CD4-positive, alpha-beta T cell treated with Interferon gamma for 1 hour (primary cell): ENCODE data around the gene ACMSD.
A peak's percentile ranks its signal among the peaks of the same experiment; 100 is the strongest.

Experiments used
- DNase-seq: peaks from one replicate; pipeline ENCODE4 v3.0.0-alpha.2; 2020

ACMSD gene

DNA sequence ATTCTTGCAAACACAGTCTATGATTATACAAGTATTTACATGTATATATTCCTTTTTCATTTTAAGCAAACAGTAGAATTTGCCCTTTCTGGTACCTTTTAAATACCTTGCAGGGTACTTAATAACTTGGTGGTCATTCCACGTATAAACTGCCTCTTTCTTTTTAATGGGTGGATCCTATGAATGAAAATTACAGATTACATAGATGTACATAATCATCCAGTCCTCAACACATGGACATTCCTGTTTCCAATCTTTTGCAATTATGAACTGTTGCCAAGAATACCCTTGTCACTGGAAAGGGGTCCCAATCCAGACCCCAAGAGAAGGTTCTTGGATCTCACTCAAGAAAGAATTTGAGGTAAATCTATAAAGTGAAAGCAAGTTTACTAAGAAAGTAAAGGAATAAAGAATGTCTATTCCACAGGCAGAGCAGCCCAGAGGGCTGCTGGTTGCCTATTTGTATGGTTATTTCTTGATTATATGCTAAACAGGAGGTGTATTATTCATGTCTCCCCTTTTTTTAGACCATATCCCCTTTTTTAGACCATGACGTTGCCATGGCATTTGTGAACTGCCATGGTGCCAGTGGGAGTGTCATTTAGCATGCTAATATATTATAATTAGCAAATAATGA, 72.5 kb downstream of the ACMSD start:
- DNase-seq: no peak

- no peak for DNase-seq
Measured at GRCh38 chr2:134911400-134911785, 73.0 kb downstream of the ACMSD start.

- DNase-seq: no peak
Measured at GRCh38 chr2:134912361-134912760, 73.9 kb downstream of the ACMSD start.

DNA sequence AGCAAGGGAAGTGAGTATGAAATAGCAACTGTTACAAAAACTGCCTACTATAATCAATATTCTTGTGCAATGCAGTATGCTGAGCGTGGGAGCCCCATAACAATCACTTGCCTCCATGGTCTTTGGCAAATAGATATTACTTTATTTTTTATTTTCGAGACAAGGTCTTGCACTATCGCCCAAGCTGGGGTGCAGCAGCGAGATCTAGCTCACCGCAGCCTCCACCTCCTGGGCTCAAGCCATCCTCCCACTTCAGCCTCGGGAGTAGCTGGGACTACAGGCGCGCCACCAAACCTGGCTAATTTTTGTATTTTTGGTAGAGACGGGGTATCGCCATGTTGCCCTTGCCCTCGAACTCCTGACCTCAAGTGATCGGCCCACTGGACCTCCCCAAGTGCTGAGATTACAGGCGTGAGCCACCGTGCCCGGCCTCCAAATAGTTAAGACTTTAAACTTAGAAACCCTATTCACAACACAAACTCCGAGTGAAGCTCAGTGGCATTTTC, 79.0 kb downstream of the ACMSD start:
- DNase-seq: no peak

- DNase-seq: no peak
Measured at GRCh38 chr2:134917888-134918525, 79.6 kb downstream of the ACMSD start.

DNA sequence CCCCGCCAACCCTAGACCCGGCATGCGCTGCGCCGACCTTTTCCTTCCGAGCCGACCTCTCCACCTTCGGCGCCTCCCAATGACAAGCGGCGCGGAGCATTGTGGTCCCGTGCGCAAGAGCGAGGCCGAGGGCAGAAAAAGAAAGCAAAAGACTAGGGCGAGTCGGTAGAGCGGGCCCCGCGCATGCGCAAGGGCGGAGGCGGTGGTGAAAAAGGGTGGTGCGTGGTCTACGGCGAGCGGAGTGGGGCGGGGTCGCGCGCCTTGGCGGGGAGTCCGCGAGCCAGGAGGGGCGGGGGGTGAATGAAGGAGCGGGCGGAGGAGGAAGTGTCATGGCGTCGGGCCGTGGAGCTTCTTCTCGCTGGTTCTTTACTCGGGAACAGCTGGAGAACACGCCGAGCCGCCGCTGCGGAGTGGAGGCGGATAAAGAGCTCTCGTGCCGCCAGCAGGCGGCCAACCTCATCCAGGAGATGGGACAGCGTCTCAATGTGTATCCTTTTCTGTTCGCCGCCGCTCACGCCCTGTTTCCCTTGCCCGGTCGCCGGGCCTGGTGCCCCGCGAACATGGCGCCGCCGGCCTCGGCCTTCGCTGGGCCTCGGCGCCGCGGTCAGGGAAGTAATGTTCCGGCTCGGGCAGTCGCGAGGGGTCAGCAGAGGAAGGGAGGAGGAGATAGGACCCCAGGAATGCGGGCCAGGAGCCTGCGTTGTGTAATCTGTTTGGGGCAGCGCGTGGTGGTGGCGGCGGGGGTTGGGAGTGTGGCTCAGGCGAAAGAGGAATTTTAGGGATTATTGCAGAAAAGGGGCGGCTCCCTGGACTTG, 80.3 kb downstream of the ACMSD start, which contains the start of gene CCNT2:
CCNT2 (plus strand) TSS at position 297 of the 815 bp plus-strand sequence; CDS start at position 330, 33 bp downstream.
- peak; percentile 100 for DNase-seq

- peak; percentile 27 for DNase-seq
Measured at GRCh38 chr2:134919341-134920210, 81.2 kb downstream of the ACMSD start.

DNA sequence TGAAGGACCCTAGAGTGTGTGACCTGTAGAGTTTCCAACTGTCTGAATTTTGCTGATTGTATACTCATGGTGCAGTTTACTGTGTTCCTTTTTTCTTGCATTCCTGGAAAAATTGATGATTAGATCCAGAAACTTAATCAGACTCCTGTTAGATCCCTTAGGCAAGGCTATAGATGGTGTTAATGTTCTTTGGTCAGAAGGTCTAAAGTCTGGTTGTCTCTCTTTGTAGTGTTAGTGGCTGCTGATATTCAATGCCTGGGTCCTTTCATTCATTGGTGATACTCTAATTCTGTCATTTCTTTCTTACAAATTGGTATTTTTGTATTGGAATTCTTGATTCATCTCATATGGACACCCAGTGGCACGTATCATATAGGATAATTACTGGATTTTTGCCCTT, 86.5 kb downstream of the ACMSD start:
- no peak for DNase-seq

GRCh38 chr2:134926231-134926931, 88.0 kb downstream of the ACMSD start:
- no peak for DNase-seq

DNA sequence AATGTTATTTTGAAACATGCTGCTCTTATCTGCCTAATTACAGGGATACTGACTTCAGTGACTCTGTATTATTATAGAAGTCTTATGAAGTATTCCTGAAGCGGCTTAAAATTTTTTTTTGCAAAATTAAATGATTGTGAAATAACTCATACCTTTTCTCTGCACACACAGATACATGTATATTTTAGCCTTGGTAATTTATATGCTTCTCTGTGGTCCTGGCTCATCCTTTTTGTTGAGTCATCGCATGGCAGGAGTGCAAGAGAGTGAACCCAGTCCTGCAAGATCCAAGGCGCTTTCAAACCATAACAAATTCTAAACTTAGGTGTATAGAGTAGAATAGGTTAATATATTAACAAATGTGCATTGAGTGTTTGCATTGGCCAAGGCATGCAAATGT, 88.8 kb downstream of the ACMSD start:
- no peak for DNase-seq

GRCh38 chr2:134932864-134933526, 94.6 kb downstream of the ACMSD start:
- no peak for DNase-seq

DNA sequence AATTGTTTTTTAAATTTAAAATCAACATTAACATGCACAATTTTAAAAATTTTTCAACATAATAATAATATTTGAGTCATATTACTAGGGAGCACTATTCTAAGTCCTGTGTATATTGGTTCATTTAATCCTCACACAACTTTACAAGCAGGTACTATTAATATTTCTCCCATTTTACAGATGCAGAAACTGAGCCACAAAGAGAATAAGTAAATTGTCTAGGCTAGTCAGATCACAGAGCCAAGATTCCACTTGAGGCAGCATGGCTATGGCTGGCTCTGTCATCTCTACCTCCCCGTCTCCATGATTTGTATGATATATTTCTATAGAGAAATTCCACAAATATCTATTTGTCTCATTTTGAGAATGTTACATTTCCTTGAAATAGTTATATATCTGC, 95.3 kb downstream of the ACMSD start:
- DNase-seq: no peak

- DNase-seq: no peak
Measured at GRCh38 chr2:134934150-134934549, 95.7 kb downstream of the ACMSD start.

DNA sequence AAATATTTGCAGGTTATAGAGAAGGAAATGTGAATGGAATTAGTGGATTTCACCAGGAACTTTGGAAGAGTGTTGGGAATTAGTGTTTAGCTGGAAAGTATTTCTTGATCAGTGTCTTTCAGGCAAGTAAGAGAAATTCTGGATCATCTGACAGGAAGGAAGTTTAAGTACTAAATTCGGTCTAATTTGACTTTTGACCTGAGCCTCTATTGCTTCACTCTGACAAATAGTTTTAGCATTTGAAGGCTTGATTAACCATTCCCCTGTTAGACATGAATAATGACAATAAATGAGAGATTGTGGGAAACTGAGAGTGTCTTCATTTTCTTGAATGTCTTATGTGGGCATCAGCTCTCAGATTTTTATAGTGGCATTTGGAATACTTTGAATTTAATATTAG, 96.2 kb downstream of the ACMSD start:
- DNase-seq: no peak

- no peak for DNase-seq
Measured at GRCh38 chr2:134936691-134937090, 98.3 kb downstream of the ACMSD start.

GRCh38 chr2:134943540-134943939, 105.1 kb downstream of the ACMSD start:
- no peak for DNase-seq

GRCh38 chr2:134944975-134945374, 106.6 kb downstream of the ACMSD start:
- no peak for DNase-seq

DNA sequence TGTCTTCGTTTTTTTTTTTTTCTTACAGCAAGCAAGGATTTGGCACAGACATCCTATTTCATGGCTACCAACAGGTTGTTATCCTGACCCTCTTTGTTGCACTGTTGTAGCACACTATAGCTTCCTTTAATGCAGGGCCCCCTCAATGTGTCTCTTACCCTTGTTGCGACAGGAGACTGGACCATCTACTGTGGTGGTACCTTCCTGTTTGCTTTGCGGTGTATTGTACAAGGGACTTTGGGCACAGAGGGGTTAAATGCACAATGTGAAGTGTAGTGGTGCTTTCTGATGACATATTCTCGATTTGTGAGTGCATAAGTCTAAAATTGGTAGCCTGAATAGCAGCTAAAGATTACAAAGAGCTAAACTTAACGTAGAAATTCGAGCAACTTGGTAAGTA, 107.7 kb downstream of the ACMSD start:
- DNase-seq: no peak

GRCh38 chr2:134949981-134950708, 111.7 kb downstream of the ACMSD start:
- no peak for DNase-seq

GRCh38 chr2:134950886-134951285, 112.5 kb downstream of the ACMSD start:
- DNase-seq: no peak
